LoVo (cell line): Measurements from ENCODE around the gene ZNF827.

Source experiments
- DNase-seq: peaks from one replicate; pipeline ENCODE4 v3.0.0-alpha.2; 2016; ENCODE audit warnings: low spot score

ZNF827 gene, protein sequence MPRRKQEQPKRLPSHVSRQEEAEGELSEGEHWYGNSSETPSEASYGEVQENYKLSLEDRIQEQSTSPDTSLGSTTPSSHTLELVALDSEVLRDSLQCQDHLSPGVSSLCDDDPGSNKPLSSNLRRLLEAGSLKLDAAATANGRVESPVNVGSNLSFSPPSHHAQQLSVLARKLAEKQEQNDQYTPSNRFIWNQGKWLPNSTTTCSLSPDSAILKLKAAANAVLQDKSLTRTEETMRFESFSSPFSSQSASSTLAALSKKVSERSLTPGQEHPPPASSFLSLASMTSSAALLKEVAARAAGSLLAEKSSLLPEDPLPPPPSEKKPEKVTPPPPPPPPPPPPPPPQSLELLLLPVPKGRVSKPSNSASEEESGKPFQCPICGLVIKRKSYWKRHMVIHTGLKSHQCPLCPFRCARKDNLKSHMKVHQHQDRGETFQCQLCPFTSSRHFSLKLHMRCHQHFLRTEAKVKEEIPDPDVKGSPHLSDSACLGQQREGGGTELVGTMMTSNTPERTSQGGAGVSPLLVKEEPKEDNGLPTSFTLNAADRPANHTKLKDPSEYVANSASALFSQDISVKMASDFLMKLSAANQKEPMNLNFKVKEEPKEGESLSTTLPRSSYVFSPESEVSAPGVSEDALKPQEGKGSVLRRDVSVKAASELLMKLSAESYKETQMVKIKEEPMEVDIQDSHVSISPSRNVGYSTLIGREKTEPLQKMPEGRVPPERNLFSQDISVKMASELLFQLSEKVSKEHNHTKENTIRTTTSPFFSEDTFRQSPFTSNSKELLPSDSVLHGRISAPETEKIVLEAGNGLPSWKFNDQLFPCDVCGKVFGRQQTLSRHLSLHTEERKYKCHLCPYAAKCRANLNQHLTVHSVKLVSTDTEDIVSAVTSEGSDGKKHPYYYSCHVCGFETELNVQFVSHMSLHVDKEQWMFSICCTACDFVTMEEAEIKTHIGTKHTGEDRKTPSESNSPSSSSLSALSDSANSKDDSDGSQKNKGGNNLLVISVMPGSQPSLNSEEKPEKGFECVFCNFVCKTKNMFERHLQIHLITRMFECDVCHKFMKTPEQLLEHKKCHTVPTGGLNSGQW

DNA sequence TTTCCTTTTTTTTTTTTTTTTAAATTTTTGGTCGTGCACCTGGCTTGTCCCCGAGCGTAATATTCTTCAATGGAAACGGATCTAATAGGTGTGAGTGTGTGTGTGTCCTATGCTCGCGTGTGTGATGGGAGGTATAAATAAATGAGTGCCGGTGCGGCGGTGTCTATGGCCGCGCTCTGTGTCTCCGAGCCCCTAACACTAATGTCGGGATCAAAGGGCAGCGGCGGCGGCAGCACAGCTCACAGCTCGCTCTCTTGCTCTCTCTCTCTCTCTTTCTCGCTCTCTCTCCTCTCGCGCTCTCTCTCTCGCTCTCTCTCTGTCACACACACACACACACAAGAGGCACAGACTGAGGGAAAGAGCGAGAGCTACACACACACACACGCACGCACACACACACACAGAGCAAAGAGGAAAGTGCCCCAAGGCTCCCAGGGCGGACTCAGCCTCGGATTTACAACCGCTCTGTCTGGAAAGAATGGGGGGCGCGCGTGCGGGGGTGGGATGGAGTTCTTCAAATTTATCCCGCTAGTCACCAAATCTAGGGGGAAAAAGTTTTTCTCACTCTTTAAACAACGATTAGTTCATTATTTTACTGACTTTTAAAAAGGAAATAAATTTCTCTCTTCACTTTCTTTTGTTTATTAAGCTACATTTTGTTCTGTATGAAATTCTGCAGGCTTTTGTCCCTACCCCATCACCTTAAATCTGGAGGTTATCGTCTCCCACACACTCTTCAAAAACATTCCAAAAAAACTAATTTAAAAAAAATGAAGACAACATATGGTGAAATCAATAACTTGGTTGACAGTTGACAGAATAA, at the start of gene ZNF827:
ZNF827 (minus strand) TSS at position 206 of the 823 bp plus-strand sequence. CDS start 416 bp downstream, outside the sequence.
- DNase-seq: peak; percentile 59

DNA sequence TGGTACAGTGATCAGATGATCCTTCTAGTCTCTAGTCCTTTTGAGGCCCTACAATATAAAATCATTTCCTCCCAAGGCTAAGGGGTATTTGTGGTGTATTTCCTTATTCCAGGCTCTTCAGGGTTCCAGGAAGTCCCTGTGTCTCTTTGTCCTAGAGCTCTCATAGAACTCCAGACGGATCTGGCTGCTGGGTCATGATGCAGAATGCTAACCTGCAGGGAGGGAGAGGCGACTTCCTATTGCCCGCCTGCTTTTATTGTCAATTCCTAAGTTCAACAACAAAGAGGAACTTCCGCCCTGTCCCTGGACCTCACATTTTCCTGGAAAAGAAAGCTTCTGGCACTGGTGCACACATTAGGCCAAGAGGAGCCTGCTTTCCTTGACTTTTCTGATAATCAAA, 45.9 kb upstream of the ZNF827 start:
- DNase-seq: no peak

DNA sequence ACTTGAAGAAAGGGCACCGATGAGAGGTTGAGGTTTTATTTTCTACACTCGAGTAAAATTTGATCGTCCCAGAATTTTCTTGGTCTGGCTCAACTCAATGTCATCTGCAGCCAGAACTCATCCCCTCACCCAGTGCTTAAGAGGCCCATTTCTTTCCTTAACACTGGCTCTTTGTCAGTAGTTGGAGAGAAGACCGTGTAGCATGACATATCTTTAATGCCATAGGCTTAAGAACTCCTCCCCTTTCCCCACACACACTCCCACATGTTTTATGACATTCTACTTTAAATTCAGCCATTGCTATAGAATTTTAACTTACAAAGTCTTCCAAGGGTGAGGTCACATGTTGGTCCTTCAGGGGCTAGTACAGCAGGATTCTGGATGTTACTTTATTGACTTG, 44.2 kb upstream of the ZNF827 start:
- DNase-seq: no peak

DNA sequence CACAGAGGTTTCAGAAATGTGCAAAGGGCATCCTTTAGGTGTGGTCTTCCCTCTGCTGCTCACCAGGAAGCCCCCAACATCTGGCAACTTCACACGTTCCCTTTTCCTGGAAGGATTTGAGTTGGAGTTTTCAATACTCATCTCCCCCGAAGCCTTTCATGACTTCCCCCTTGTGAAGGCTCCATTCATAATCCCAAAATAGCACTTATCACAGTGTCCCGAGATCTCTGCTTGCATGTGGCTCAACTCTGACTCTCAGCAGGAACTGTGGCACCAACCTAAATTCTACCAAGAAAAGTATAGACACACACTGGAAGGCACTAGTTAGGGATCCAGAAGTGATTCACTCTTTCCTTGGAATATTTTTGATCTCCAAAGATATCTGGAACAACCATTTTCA, 40.5 kb upstream of the ZNF827 start:
- no peak for DNase-seq

DNA sequence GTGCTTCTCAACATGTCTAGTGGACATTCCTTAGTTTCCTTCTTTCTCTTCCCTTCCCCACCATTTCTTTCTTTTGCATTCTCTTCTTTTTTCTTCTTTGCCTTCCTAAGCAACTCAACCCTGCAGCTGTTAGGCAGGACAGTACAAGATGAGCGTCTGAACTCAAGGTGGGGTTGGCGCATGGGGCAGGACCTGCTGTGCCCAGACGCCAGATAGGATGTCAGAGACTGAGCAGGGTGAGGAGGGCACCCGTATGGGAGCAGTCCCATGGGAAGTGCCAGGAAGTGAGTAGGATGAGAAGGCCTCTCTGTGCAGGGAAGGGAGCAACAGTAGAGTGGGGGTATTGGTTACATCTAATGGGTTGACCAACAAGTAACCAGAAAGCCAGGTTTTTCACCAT, 38.1 kb upstream of the ZNF827 start:
- DNase-seq: no peak

DNA sequence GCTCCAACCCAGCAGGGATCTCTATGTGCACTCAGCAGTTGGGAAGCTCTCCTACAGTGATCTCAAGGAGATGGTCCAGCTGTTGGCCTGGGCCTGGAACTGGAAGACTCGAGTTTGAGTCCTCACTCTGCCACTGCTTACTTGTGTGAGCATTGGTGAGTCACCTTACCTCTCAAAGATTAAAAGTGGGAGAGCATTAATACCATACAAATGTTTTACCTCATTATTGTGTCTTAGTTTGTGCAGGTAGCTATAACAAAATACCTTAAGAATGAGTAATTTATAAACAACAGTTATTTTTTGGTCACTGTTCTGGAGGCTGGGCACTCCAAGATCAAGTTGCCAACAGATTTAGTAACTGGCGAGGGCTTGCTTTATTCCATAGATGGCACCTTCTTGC, 21.4 kb upstream of the ZNF827 start:
- no peak for DNase-seq

DNA sequence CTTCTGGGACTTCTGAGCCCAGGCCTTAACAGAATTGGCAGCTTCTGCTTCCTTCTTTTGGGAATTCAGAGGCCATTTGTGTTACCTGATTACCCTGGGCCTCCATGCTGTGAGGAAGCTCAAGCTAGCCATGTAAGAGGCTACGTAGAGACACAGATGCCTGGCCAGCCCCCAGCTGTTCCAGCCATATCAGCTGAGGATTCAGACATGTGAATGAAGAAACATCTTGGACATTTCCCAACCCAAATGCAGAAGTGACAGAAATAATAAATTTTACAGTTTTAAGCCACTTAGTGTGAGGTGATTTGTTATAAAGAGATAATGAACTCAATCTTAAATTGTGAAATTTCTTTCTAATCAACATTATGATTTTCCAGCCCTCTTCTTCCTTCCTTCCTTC, 18.7 kb upstream of the ZNF827 start:
- DNase-seq: no peak

DNA sequence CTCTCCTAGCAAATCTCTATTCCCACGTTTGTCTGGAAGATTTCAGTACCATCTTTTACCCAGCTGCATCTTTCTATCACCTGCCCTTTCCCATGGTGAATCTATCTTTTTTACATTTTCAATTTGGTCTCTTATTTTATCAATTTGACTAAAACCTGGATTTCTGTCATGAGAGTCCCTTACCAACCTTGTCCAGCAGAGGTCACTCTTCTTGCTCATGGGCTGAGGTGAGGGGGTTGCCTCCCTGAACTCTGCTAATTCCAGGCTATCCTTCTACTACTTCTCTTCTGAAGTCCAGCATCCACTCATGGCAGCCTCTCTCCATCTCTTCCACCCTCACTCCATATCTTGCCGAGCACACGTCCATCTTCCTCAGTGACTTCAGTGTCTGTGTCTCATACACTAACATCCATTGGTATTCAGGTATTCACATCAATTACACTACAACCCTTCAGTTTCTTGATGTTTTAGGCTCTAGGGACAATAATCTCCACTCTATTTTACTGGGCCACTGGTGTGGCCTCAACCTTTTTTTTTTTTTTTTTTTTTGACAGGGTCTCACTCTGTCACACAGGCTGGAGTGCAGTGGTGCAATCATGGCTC, 17.8 kb upstream of the ZNF827 start:
- peak; percentile 25 for DNase-seq

DNA sequence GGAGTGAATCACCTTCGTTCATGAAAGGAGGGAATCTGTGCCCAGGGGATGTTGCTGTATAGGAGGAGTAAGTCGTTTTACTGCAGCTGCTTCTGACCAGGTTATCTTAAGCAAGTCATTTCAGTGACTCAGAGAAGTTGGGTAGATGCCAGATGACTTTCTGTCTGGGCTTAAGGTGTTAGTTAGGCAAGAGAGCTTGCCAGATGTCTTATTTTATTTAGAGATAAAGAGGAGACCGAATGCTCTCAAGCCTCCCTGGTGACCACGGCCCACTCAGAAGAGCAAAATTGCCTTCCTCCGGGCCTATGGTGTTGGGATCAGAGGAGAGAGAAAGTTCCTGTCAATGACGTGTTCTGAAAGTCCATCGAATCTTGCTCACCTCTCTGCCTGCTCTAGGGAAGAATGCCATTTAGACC, 16.3 kb upstream of the ZNF827 start:
- peak; percentile 85 for DNase-seq

DNA sequence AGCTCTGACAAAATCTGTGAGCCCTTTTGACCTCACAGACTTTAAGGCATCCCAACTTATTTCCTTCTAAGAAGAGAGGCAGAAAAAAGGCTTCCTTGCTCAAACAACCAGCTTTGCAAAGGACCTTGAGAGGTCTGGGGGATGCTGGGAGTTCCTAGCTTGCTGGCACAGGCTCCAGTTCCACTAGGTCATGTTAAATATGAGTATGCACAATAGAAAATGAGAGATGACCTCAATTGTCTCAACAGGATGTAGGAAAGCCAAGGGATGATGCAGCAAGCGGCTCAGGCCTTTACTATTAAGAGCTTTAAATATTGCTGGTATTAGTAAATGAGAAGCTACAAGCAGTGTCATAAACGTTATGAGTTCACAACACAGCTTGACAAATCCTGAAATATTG, 13.3 kb upstream of the ZNF827 start:
- no peak for DNase-seq

DNA sequence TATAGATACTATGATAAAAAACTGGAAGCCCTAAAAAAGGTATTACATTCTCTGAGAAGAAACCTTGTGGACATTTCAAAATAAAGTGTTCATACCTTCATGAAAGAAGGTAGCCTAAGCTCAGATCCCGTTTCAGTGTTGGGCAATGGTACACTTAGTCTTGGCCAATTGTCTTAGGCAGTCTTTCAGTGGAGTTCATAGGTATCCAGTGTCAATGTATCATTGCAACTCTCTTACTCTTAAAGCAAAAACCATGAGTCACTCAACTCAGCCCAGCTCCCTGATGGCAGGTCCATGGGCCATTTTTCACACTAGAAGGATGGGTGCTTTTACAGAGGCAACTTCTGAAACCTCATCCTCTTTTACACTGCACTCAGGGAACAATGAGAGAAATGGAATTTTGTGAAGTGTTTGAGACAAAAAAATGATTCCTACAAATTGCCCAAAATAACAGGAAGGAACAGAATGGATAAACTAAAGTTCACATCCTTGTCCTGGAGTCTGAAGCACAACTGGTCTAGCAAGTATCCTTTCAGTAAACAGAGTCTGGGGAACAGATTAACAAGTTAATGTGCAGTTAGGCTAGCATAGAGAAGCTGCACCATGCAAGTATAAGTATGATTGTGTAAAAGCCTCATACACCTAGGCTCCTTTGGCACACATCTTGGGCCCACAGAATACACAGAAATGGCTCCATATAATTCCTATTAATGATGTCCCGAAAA, 7.0 kb upstream of the ZNF827 start:
- no peak for DNase-seq

DNA sequence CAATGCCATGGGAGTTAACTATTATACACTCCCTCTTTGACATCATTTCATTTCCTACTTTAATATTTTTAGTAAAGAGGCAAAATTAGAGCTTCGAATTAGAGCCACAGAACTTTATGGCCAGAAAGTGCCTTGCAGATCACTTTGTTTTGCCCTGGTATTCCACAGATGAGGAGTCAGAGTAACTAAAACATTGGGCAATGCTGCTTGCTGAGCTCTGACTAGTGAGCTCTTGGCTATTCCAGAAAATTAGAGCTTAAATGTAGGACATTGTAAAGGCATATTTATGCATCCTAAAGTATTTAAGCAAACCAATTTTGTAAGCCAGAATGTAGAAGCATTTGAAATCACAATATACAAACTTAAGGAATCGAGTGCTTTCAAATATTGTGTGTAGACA, 6.3 kb upstream of the ZNF827 start:
- no peak for DNase-seq

DNA sequence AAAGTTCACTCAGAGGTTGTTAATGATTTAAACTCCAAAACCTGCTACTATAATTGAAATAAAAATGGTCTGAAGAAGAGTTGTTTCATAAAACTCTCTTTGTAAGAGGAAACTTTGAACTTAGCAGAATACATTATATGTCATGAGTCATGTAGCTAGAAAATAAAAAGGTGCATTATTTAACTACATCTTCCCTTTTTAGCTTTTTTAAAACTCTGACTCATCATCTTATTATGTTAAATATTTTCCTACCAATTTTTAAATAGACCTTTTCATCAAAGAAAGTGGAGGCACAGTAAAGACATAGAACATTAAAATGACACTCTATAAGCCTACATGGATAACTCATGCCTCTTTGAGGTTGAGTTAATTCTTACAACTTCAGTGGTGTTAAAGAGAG, 1.2 kb upstream of the ZNF827 start:
- DNase-seq: no peak

DNA sequence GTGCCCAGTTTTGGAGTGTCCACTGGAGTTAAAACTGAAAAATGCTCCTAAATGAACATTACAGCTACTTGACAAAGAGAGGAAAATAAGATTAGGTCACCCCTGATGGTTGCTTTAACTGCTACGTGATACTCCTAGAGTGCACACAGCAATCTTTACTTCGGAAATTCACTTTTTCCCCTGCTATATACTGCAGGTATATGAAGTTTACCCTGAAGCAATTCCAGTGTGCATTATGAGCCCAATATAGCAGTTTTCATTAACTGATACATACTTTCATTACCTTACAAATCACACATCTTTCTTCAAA, 773 bp upstream of the ZNF827 start:
- DNase-seq: no peak

DNA sequence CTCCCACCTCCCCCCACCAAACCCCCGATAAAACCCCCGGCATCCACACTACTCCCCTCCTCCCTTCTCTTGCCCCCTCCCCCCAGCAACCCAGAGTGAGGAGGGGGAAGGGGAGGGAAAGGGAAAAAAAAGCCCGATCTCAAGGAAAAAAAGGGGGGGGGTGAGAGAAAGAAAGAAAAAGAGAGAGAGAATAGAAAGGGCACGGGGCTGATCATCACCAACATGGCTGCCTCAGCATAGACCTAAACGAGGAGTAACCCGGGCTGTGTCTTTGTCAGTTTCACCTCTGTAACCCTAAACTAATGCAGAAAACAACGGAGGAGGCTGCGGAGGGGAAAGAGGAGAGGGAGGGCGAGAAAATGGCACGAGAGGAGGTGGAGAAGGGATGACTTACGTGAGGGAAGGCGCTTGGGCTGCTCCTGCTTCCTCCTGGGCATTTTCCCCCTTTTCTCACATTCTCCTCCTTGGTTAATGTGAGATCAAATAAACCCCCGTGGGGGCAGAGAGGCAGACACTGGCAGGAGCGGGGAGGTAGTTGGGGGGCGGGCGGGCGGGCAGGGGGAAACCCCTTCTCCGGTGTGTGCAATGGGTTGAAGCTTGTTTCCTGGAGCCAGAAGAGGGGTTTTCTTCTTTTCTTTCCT, 532 bp downstream of the ZNF827 start:
- peak; percentile 30 for DNase-seq

DNA sequence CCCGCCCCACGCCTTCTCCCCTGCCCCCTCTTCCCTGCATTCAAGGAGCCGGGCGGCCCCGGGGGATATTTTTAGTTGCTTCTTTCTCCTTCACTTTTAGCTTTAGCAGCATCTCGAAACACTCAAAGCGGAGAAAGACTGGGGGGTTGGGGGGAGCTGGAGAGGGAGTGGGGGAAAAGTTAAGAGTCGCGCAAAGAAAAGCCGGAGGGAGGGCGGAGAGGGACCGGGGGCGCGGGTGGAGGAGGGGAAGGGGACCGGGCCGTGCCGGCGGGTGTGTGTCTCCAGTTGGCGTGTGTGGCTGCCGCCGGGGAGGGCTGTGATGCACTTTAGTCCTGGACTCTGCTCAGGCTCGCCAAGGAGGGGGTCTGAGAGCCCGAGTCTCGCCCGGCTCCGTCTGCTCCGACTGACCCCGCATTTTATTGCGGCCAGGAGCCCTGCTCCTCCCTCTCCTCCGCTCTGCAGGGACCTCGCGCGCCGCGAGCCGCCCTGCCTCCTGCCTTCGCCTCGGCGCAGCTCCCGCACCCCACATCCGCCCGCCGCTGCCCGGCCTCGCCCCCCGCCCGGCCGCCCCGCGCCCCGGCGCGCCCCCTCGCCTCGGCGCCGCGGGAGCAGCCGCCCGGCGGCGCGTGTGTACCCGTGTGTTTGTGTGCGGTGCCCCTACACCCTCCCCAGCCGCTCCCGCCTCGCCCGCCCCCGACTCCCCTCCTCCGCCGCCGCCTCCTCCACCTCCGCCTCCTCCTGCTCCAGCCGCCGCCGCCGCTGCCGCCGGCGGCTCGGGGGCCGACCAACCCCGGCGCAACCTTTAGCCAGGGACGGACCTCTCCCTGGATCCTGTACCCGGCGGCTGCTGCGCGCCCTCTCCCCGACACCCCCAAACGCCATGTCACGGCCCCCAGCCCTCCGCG, 1.4 kb downstream of the ZNF827 start:
- peak; percentile 37 for DNase-seq

DNA sequence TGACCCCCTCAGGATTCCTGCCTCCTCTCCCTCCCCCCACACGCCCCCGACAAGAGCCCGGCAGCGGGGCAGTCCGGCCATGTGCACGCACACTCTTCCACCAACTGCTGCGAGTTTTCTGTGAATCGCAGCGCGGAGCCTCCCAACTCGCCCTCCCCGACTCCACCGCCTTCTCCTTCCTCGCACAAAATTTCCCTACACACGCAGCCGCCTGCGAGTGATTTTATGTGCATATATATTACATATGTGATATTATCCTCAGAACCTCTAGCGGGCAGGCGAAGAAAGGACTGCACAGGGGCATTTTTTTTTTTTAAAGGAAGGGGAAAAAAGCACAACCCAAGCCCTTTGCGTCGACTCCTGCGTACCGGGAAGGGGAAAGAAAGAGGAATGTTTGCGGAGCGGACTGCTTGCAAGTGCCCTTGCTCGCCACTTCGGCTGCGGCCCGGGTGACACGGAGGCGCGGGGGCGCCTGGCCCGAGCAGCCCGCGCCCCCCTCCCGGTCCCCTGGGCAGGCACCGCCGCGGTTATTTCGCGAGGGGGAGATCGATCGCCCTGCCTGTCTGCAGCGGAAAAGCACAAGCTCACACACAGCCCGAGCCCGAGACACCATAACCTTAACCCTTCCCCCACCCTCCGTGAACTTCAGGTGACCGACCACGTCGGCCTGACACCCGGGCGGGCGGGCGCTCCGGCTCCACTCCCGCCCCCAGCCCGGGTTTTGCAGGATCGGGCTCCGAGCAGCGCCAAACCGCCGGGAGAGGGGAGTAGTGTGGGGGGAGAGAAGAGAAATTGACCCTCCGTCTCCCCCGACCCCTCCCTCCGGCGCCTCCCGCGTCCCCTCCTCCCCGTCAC, 2.3 kb downstream of the ZNF827 start:
- peak; percentile 53 for DNase-seq
